Thyroid gland (tissue), 4 donors: ENCODE measurements around the gene MTG1. TPM values are rescaled to one million over a fixed set of nuclear protein-coding genes. Genes with fewer than 3 reads are reported as not detected.
"Not testable (repeated sequence)": the region's sequence is repeated elsewhere in the genome, so short reads cannot be mapped to it uniquely, and the experiment has no call there.

Source experiments
- DNase-seq, 2 donors: peaks; one replicate each; pipeline ENCODE4 v3.0.0-alpha.2; 2019
- H3K27ac ChIP-seq, 3 donors: fragments of 200-600 bp; sonication (generic); 1 replicate in 2 of 3; 2 replicates in 1 of 3; pipeline ENCODE4 v1.5.1; 2016 to 2019; ENCODE audit warnings: mild to moderate bottlenecking in 1 of 3, moderate library complexity in 1 of 3
- H3K27me3 ChIP-seq: fragments of 200-600 bp; sonication (generic); one replicate; pipeline ENCODE4 v1.5.1; 2019
- H3K36me3 ChIP-seq, 2 donors: fragments of 200-600 bp; sonication (generic); one replicate each; pipeline ENCODE4 v1.5.1; 2016 to 2019
- H3K4me1 ChIP-seq, 2 donors: fragments of 200-600 bp; sonication (generic); one replicate each; pipeline ENCODE4 v1.5.1; 2017 to 2019
- H3K4me3 ChIP-seq, 3 donors: fragments of 200-600 bp; sonication (generic); replicated peaks in 1 of 3; 1 replicate in 2 of 3; 2 replicates in 1 of 3; pipeline ENCODE4 v1.5.1; 2016; ENCODE audit warnings: mild to moderate bottlenecking in 1 of 3
- H3K9me3 ChIP-seq: fragments of 200-600 bp; sonication (generic); one replicate; pipeline ENCODE4 v1.5.1; 2017
- POLR2A ChIP-seq, 2 donors: fragments of 450-650 bp; IDR thresholded peaks; one replicate each; pipeline ENCODE4 v1.6.1; 2017; ENCODE audit warnings: antibody characterized with exemption in 2 of 2, mild to moderate bottlenecking in 2 of 2, moderate library complexity in 1 of 2
- WGBS, 2 donors: methylation state at CpG; one replicate each; pipeline ENCODE4 v1.1.5; 2017; 5-methylcytosine and 5-hydroxymethylcytosine counted together
- intact Hi-C: fragments of 100-400 bp; cut with DNase I; formaldehyde crosslinking; loops from one replicate; pipeline ENCODE4 v1.15.1; 2023
- total RNA-seq, 4 donors: library from RNA; depleted of rRNA; stranded (reverse); fragments of >200 nt; gene quantifications; one replicate each; pipeline ENCODE4 v1.2.3, GENCODE V29; 2016
- TF ChIP-seq, protein P1 (sequence below), 6 experiments: fragments of 200-600 bp in 3 of 6; fragments of 450-650 bp in 3 of 6; sonication (generic) in 3 of 6; IDR thresholded peaks; one replicate each; pipeline ENCODE4 v1.5.1; 2016 to 2019; ENCODE audit warnings: antibody characterized with exemption in 6 of 6, mild to moderate bottlenecking in 2 of 6, inconsistent platforms in 1 of 6, moderate library complexity in 1 of 6

The MTG1 gene
- total RNA-seq, 4 donors from 2014 or later: 23.8 to 40.8 (median 35.0) TPM

DNA sequence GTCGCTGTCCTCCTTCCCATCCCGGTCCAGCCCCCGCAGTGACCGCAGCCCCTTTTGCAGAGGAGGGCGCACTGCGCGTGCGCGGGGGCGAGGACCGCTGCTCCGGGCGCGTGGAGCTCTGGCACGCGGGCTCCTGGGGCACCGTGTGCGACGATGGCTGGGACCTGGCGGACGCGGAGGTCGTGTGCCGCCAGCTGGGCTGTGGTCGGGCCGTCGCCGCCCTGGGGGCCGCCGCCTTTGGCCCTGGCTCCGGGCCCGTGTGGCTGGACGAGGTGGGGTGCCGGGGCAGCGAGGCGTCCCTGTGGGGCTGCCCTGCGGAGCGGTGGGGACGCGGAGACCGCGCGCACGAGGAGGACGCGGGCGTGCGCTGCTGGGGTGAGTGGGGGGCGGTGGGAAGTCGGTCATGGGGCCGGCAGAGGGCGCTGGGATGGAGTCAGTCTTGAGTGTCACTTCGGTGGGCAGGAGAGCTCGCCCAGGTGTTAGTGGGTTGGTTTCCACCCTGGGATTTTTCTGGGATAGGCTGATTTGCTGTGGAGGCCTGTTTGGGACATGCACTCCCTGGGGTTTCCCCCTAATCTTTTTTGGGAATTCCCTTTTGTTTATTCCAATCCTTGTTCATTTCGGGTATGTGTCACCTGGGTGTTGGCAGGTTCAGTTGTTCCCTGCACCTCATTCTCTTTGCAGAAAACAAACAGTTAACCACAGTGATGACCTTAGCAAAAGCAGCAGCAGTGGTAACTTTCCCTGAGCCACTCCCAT, 71.4 kb downstream of the MTG1 start:
- intact Hi-C loops: no loop called here
- no peak overlapping the region for H3K4me3 ChIP-seq
- no peaks in the 10 kb centered on the region for H3K36me3 ChIP-seq
- no peak for TF ChIP-seq POLR2A (IDR thresholded peaks at IDR 0.05)
- TF ChIP-seq, protein P1, sequence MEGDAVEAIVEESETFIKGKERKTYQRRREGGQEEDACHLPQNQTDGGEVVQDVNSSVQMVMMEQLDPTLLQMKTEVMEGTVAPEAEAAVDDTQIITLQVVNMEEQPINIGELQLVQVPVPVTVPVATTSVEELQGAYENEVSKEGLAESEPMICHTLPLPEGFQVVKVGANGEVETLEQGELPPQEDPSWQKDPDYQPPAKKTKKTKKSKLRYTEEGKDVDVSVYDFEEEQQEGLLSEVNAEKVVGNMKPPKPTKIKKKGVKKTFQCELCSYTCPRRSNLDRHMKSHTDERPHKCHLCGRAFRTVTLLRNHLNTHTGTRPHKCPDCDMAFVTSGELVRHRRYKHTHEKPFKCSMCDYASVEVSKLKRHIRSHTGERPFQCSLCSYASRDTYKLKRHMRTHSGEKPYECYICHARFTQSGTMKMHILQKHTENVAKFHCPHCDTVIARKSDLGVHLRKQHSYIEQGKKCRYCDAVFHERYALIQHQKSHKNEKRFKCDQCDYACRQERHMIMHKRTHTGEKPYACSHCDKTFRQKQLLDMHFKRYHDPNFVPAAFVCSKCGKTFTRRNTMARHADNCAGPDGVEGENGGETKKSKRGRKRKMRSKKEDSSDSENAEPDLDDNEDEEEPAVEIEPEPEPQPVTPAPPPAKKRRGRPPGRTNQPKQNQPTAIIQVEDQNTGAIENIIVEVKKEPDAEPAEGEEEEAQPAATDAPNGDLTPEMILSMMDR (IDR thresholded peaks at IDR 0.05): no peak
- no peaks in the 10 kb centered on the region for H3K4me1 ChIP-seq
- DNase-seq: no peak
- H3K27me3 ChIP-seq: no peaks in the 10 kb centered on the region
- WGBS, 2 donors: 30 to 32% methylated on average over 20 to 34 of the region's 55 CpGs
- no peaks in the 10 kb centered on the region for H3K9me3 ChIP-seq
- no peak overlapping the region for H3K27ac ChIP-seq

DNA sequence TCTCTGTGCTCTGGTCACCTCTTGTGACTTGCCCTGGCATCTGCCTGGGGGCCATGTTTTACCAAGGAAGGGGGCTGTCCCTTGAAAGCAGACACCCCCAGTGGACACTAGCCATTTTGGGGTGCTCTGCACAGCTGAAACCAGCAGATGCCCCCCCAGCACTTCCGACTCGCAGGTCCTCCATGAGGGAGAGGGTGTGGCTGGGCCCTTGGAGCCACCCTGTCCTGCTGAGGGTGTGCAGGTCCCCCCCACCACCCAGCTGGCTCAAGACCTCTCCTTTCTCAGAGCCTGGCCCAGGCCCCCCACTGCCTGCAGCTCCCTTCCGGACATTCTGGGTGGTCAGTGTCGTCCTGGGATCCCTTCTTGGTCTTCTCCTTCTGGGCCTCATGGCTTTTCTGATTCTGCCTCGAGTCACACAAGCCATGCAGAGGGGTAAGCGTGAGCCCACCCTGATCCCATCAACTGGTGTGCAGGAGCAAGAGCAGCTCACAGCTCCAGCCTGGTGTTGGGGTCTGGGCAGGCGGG, 72.1 kb downstream of the MTG1 start:
- no peak overlapping the region for H3K27ac ChIP-seq
- H3K9me3 ChIP-seq: no peaks in the 10 kb centered on the region
- intact Hi-C loops: no loop called here
- 91 to 95% methylated on average over 7 of the region's 7 CpGs for WGBS, 2 donors
- DNase-seq: no peak
- H3K36me3 ChIP-seq: no peaks in the 10 kb centered on the region
- TF ChIP-seq POLR2A (IDR thresholded peaks at IDR 0.05): no peak
- TF ChIP-seq, protein P1 (IDR thresholded peaks at IDR 0.05): no peak
- H3K27me3 ChIP-seq: no peaks in the 10 kb centered on the region
- no peak overlapping the region for H3K4me3 ChIP-seq
- no peaks in the 10 kb centered on the region for H3K4me1 ChIP-seq

DNA sequence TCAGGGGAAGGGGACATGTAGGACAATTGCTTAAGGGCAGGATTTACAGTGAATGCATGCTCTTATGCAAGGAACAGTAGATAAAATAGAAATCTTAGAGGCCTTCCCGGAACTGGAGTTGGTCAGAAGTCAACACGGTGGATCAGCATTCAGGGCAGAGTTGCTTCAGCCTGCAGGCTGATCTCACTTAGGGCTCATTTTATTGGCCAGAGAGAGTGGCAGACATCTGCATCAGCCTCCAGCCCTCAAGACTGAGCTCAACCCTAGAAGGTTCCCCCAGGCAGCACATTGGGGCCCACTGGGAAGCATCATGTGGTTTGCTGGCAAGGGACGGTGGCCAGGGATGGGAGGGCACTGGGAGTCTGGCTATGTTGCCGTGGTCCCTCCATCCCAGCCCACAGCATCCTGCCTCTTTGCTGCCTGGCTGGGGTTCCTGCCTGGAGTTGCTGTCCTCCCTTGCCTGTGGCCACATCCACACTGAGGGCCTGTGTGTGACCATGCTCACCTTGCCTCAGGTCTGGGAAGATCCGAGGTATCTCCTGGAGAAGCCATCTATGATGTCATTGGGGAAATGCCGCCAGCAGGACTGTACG, 72.8 kb downstream of the MTG1 start:
- no peak for DNase-seq
- Histone ChIP-seq H3K4me3 (no peak overlapping the region), H3K27me3 (no peaks in the 10 kb centered on the region), H3K4me1 (no peaks in the 10 kb centered on the region), H3K27ac (no peak overlapping the region), H3K9me3 (no peaks in the 10 kb centered on the region), H3K36me3 (no peaks in the 10 kb centered on the region)
- intact Hi-C loops: no loop called here
- no peak for TF ChIP-seq POLR2A (IDR thresholded peaks at IDR 0.05)
- TF ChIP-seq, protein P1 (IDR thresholded peaks at IDR 0.05): no peak
- WGBS, 2 donors: 91 to 96% methylated on average over 5 of the region's 7 CpGs

DNA sequence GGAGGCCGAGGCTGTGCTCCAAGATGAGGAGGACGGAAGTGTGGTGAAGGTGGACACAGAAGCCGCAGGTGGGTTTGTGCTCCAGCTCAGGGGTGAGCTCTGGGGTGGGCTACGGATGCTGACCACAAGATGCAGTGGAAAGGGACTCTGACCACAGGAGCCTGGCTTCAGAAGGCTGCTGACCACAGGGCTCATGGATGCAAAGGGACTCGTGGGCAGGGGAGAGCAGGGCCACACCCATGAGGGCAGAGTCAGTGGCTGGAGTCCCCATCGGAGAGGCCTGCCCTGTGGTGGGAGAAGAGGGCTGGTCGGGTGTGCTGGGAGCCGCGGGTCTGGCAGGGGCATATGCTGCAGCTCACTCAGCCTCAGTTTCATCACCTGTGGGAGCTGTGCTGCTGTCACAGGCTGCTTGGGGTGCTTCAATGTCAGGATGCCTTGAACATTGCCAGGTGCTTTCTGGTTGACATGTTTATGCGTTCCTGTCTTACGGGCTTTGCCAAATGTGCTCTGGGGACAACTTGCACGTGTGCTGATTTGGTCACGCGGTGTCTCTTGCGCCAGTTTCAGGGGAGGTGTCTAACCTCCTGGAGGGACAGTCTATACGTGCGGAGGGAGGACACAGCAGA, 73.4 kb downstream of the MTG1 start:
- Histone ChIP-seq H3K36me3 (no peaks in the 10 kb centered on the region), H3K9me3 (no peaks in the 10 kb centered on the region), H3K4me1 (no peaks in the 10 kb centered on the region), H3K27ac (no peak overlapping the region), H3K27me3 (no peaks in the 10 kb centered on the region), H3K4me3 (no peak overlapping the region)
- intact Hi-C loops: no loop called here
- DNase-seq: no peak
- TF ChIP-seq, protein P1 (IDR thresholded peaks at IDR 0.05): no peak
- no peak for TF ChIP-seq POLR2A (IDR thresholded peaks at IDR 0.05)
- 91 to 93% methylated on average over 9 to 17 of the region's 17 CpGs for WGBS, 2 donors

DNA sequence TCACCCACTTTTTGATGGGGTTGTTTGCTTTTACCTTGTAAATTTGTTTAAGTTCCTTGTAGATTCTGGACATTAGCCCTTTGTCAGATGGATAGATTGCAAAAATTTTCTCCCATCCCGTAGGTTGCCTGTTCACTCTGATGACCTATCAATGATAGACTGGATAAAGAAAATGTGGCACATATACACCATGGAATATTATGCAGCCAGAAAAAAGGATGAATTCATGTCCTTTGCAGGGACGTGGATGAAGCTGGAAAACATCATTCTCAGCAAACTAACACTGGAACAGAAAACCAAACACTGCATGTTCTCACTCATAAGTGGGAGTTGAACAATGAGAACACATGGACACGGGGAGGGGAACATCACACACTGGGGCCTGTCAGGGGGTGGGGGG, 75.2 kb downstream of the MTG1 start:
- H3K27me3 ChIP-seq, H3K27ac ChIP-seq, H3K9me3 ChIP-seq, H3K4me3 ChIP-seq, DNase-seq, H3K4me1 ChIP-seq, H3K36me3 ChIP-seq, intact Hi-C loops: not testable (repeated sequence)
- 78 to 87% methylated on average over 3 of the region's 3 CpGs for WGBS, 2 donors
